HL-60 (cell line): Measurements from ENCODE around the gene TMPRSS9.

Experiments used
- DNase-seq, 2 experiments: peaks; one replicate each; pipeline ENCODE4 v3.0.0-alpha.2; 2010 to 2020; ENCODE audit warnings: low read depth in 1 of 2, low spot score in 1 of 2
- H3K27ac ChIP-seq: fragments of 250-450 bp; sonication (Bioruptor Pico); replicated peaks from 2 replicates; pipeline ENCODE4 v1.5.1; 2020; ENCODE audit warnings: mild to moderate bottlenecking, moderate library complexity
- H3K27me3 ChIP-seq: fragments of 250-450 bp; sonication (Bioruptor Pico); 2 replicates; pipeline ENCODE4 v1.5.1; 2021; ENCODE audit warnings: mild to moderate bottlenecking, moderate library complexity; ENCODE audit not compliant: insufficient read depth, poor library complexity, severe bottlenecking
- H3K4me3 ChIP-seq: replicated peaks from 2 replicates; pipeline ENCODE4 v1.5.1; 2011; ENCODE audit warnings: mild to moderate bottlenecking, control low read depth, low read length; ENCODE audit not compliant: insufficient read depth
- CTCF ChIP-seq: IDR thresholded peaks from one replicate; pipeline ENCODE4 v1.5.1; 2011; ENCODE audit warnings: low read length, control low read depth, inconsistent platforms; ENCODE audit not compliant: insufficient read depth
- GABPA ChIP-seq: IDR thresholded peaks from 2 replicates; pipeline ENCODE4 v1.6.1; 2012; ENCODE audit warnings: low read depth
- POLR2AphosphoS5 ChIP-seq: IDR thresholded peaks from 2 replicates; pipeline ENCODE4 v1.6.1; 2012; ENCODE audit warnings: low read depth
- REST ChIP-seq: IDR thresholded peaks from 2 replicates; pipeline ENCODE4 v1.6.1; 2012; ENCODE audit warnings: low read depth; ENCODE audit not compliant: insufficient replicate concordance
- SPI1 ChIP-seq: IDR thresholded peaks from 2 replicates; pipeline ENCODE4 v1.6.1; 2012; ENCODE audit warnings: low read depth, mild to moderate bottlenecking, borderline replicate concordance

The TMPRSS9 gene

GRCh38 chr19:2355168-2356035 is 4.7 kb upstream of the TMPRSS9 start:
- no peak for DNase-seq
- Histone ChIP-seq H3K4me3 (no peak overlapping the region), H3K27ac (no peak overlapping the region), H3K27me3 (peaks cover 12% of the 10 kb centered on the region)
- TF ChIP-seq SPI1: no peak
- no peak for TF ChIP-seq GABPA
- no peak for TF ChIP-seq REST
- TF ChIP-seq POLR2AphosphoS5: no peak
- no peak for TF ChIP-seq CTCF

- no peak for TF ChIP-seq REST
- TF ChIP-seq POLR2AphosphoS5: no peak
- TF ChIP-seq SPI1: no peak
- TF ChIP-seq CTCF: no peak
- no peak for TF ChIP-seq GABPA
- DNase-seq: no peak
- Histone ChIP-seq H3K27me3 (peaks cover 17% of the 10 kb centered on the region), H3K27ac (no peak overlapping the region), H3K4me3 (no peak overlapping the region)
Measured at GRCh38 chr19:2356036-2356646, 3.9 kb upstream of the TMPRSS9 start.

- Histone ChIP-seq H3K27ac (no peak overlapping the region), H3K4me3 (no peak overlapping the region), H3K27me3 (peaks cover 22% of the 10 kb centered on the region)
- no peak for DNase-seq
- TF ChIP-seq POLR2AphosphoS5 (no peak), REST (no peak), CTCF (no peak), SPI1 (no peak), GABPA (no peak)
Measured at GRCh38 chr19:2357279-2358206, 2.5 kb upstream of the TMPRSS9 start.
